NCI-H146 treated with DMSO at 0.1 percent for 48 hours (cell line): Measurements from ENCODE around the gene SLC35F2.
"Not testable (repeated sequence)": the region's sequence is repeated elsewhere in the genome, so short reads cannot be mapped to it uniquely, and the experiment has no call there.

Experiments
- DNase-seq: peaks from one replicate; lab custom pipeline; 2025; ENCODE audit not compliant: unreplicated experiment; lab: John Stamatoyannopoulos, UW

The SLC35F2 gene

GRCh38 chr11:107791343-107792048, 67.1 kb downstream of the SLC35F2 start:
- DNase-seq, result no peak

- DNase-seq, result no peak
These were observed 68.8 kb downstream of the SLC35F2 start for GRCh38 chr11:107789767-107790166.

DNA sequence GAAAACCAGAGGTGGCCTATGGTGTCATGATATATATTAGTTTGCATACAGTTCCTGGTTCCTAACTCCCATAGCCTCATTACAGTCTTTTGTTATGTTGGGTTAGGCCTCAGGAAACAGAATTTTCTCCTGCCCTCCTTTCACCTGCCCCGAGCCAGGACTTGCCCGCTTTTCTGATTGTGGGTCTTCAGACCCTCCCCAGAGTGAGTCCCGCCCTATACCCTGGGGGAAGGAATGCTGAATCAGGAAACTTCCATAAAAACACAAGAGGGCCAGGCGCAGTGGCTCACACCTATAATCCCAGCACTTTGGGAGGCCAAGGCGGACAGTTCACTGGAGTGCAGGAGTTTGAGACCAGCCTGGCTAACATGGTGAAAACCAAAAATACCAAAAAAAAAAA, 70.9 kb downstream of the SLC35F2 start:
- DNase-seq, result no peak

DNA sequence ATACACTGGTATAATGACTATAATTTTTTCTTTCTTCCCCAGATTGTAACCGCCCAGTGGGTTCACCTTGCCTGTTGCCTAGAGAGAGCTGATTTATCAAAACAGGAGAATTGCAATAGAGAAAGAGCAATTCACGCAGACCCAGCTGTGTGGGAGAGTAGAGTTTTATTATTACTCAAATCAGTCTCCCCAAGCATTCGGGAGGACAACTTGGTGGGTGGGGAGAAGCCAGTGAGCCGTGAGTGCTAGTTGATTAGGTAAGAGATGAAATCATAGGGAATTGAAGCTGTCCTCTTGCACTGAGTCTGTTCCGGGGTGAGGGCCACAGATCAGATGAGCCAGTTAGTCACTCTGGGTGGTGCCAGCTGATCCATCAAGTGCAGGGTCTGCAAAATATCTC, 73.2 kb downstream of the SLC35F2 start:
- no peak for DNase-seq

DNA sequence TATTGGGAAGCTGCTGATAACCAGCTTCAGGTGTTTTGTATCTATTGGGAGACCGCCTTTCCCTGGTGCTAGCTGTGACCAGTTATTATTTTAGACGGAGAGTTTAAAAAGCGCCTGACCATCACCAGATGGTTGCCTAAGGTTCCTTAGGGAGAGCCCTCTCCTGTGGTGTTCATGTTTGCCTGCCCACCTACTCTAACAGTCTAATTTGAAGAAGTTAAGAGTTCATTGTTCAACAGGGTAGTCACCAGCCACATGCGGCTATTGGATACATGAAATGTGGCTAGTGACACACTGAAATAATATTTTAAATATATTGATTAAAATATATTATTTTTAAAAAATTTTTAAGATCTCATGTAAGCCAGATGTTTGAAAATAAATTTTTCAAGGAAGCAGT, 75.5 kb downstream of the SLC35F2 start:
- no peak for DNase-seq

- no peak for DNase-seq
These were observed 77.8 kb downstream of the SLC35F2 start for GRCh38 chr11:107780775-107781174.

GRCh38 chr11:107780136-107780535, 78.5 kb downstream of the SLC35F2 start:
- no peak for DNase-seq

DNA sequence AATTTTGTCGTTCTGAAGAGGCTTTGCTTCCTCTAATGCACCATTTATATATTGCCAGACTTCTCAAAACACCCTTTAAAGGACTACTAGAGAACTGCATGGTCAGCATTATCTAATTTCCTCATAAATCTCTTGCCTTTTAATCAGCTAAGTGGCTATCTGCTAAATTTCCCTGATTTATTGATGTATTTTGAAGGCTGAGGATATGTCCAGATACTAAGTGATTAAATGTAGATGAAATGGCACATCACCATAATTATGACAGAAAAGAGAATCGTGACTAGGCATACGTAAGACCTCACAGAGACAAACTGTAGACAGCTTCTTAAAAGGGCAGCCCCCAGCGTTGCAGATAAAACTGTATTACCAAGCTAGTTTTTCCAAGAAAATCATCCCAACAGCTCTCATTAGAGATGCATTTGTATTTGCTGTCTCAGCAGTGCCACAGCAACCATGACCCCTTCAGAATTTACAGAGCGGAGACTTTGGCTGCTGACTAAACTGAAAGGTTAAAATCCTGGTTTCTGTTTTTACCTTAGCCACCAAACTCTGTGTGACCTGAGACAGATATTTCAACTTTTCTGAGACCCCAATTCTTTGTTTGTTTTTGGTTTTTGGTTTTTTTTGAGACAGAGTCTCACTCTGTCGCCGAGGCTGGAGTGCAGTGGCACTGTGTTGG, 79.6 kb downstream of the SLC35F2 start:
- DNase-seq, result no peak

GRCh38 chr11:107777110-107777509, 81.5 kb downstream of the SLC35F2 start:
- no peak for DNase-seq

GRCh38 chr11:107776062-107776461, 82.5 kb downstream of the SLC35F2 start:
- DNase-seq, result no peak

GRCh38 chr11:107770551-107770951, 88.0 kb downstream of the SLC35F2 start:
- DNase-seq, result no peak

GRCh38 chr11:107769189-107769588, 89.4 kb downstream of the SLC35F2 start:
- DNase-seq, result no peak

DNA sequence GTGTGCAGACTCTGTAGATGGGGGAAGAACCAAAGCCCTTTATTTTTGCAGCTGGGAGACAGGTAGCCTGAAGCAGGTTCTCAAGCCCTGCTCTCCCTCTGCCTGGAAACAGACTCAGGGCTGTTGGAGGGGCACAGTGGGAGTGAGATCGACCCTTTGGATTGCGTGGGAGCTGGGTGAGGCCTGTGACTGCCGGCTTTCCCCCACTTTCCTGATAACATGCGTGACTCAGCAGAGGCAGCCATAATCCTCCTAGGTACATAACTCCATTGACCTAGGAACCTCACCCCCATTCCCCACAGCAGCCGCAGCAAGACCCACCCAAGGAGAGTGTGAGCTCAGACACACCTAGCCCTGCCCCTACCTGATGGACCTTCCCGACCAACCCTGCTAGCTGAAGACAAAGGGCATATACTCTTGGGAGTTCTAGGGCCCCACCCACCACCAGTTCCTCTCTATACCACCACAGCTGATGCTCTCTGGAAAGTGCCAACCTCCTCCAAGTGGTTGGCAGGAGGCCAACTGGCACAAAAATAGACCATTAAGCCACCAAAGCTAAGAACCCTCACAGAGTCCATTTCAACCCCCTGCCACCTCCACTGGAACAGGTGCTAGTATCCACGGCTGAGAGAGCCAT, 99.8 kb downstream of the SLC35F2 start:
- not testable (repeated sequence) for DNase-seq

DNA sequence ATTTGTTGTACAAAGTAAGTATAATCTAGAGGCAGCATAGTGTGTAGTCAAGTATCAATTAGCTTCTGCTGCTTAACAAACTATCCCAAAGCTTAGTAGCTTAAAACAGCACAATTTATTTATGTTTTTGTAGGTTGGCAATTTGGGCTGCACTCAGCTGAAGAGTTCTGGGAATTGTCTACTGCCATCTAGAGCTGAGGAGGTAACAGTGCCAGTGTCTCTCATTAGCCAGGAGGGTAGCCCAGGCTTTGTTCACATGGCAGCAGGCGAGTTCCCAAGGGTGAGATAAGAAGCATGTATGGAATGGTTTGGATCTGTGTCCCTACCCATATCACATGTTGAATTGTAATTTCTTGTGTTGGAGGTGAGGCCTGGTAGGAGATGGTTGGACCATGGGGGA, 100.9 kb downstream of the SLC35F2 start:
- DNase-seq, result no peak

GRCh38 chr11:107756553-107756952, 102.0 kb downstream of the SLC35F2 start:
- DNase-seq, result no peak

DNA sequence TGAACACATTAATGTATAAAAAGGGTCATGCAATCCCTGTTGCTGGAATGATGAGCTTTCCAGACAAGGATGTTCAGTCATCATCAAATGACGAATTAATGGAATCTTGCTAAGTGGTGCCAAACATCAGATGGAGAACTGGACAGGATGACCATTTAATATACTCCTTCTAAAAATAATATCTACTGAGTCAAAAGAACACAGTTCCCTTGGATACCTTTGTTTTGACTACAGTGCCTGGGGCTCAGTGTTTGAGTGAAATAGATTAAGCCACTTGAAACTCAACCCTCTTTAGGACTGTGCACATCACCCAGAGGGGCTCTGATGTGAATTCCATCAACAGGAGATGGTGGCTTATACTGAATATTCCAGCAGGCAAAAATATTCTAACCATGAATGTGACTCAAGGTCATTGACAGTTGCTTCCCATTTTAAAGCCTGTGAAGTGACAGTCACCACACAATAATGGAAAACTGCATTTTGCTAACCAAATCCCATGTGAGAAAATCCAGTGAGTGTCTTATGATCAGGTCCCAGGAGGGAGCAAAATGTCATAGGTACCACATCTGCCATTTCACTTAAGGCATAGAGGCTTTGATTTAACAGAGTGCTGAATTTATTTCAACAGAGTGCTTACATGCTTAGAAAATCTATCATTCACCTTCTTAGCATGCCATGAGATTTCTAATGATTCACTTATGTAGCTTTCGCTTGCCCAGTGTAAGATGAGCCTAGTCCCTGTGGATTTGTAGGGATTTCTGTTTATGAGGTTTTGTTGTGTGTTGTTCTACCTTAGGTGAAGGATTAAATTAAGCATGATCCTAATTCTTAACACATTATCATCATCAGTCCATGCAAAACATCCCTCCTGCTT, 105.4 kb downstream of the SLC35F2 start:
- no peak for DNase-seq

DNA sequence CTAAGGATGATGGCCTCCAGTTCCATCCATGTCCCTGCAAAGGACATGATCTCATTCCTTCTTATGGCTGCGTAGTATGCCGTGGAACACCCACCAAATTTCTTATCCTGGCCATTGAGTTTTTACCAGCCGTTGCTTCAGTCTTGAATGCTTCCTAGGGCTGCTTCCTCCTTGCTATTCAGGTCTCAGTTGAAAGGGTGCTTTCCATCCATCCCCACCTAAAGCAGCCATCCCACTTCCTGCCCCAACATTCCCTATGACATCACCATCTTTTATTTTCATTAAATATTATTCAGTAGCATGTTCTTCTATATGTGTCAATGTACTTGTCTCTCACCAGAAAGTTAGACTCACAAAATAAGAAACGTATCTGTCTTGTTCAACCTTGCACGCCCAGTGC, 106.1 kb downstream of the SLC35F2 start:
- no peak for DNase-seq

- no peak for DNase-seq
These were observed 107.5 kb downstream of the SLC35F2 start for GRCh38 chr11:107751082-107751481.

GRCh38 chr11:107750313-107750712, 108.3 kb downstream of the SLC35F2 start:
- no peak for DNase-seq

- no peak for DNase-seq
These were observed 111.0 kb downstream of the SLC35F2 start for GRCh38 chr11:107747622-107748021.

- no peak for DNase-seq
These were observed 113.9 kb downstream of the SLC35F2 start for GRCh38 chr11:107744736-107745135.
